DND-41 (cell line): ENCODE data around the gene GLCE.

ENCODE experiments used
- ATAC-seq: fragments of 200-7000 bp; cut with Tn5 transposase; 3 replicates; pipeline ENCODE4 v1.9.1; 2021; ENCODE audit warnings: low read depth; ENCODE audit not compliant: insufficient read depth
- DNase-seq: peaks from one replicate; pipeline ENCODE4 v3.0.0-alpha.2; 2020
- H2AFZ ChIP-seq: 2 replicates; pipeline ENCODE4 v1.6.0; 2012; ENCODE audit warnings: low read depth, low read length
- H3K27ac ChIP-seq: 2 replicates; pipeline ENCODE4 v1.5.1; 2012; ENCODE audit warnings: low read length, inconsistent platforms
- H3K27me3 ChIP-seq: fragments of 200-600 bp; sonication (generic); 2 replicates; pipeline ENCODE4 v1.6.0; 2012; ENCODE audit warnings: low read length, mild to moderate bottlenecking, inconsistent platforms; ENCODE audit not compliant: insufficient read depth, poor library complexity
- H3K36me3 ChIP-seq: 2 replicates; pipeline ENCODE4 v1.5.1; 2012; ENCODE audit warnings: low read length, inconsistent platforms; ENCODE audit not compliant: insufficient read depth
- H3K4me1 ChIP-seq: 2 replicates; pipeline ENCODE4 v1.5.1; 2012; ENCODE audit warnings: mild to moderate bottlenecking, low read length; ENCODE audit not compliant: insufficient read depth
- H3K4me2 ChIP-seq: 2 replicates; pipeline ENCODE4 v1.6.0; 2012; ENCODE audit warnings: mild to moderate bottlenecking, moderate library complexity, low read length, inconsistent platforms; ENCODE audit not compliant: insufficient read depth
- H3K4me3 ChIP-seq, 2 experiments: fragments of 200-600 bp in 1 of 2; shearing (Covaris generic) in 1 of 2; 2 replicates each; pipeline ENCODE4 v1.5.1; 2012 to 2016; ENCODE audit warnings: inconsistent platforms in 2 of 2, low read length in 2 of 2, mild to moderate bottlenecking in 2 of 2, low read depth in 1 of 2, moderate library complexity in 1 of 2
- H3K79me2 ChIP-seq: 2 replicates; pipeline ENCODE4 v1.6.0; 2012; ENCODE audit warnings: low read length, inconsistent platforms; ENCODE audit not compliant: insufficient read depth
- H3K9ac ChIP-seq: 2 replicates; pipeline ENCODE4 v1.6.0; 2012; ENCODE audit warnings: low read depth, mild to moderate bottlenecking, inconsistent platforms, low read length, moderate library complexity
- H3K9me3 ChIP-seq: 2 replicates; pipeline ENCODE4 v1.5.1; 2012; ENCODE audit warnings: low read length, moderate library complexity, mild to moderate bottlenecking, inconsistent platforms; ENCODE audit not compliant: insufficient read depth, severe bottlenecking
- H4K20me1 ChIP-seq: 2 replicates; pipeline ENCODE4 v1.6.0; 2012; ENCODE audit warnings: low read length; ENCODE audit not compliant: insufficient read depth
- EZH2 ChIP-seq: IDR thresholded peaks from 3 replicates; pipeline ENCODE4 v1.6.1; 2012; ENCODE audit warnings: borderline replicate concordance, low read depth, mild to moderate bottlenecking, moderate library complexity, low read length, inconsistent platforms; ENCODE audit not compliant: severe bottlenecking
- TF ChIP-seq, protein P1 (sequence below): IDR thresholded peaks from 2 replicates; pipeline ENCODE4 v1.5.1; 2012; ENCODE audit warnings: borderline replicate concordance, low read length, moderate library complexity, mild to moderate bottlenecking; ENCODE audit not compliant: poor library complexity, severe bottlenecking; ENCODE audit errors: extremely low read depth

Gene GLCE

DNA sequence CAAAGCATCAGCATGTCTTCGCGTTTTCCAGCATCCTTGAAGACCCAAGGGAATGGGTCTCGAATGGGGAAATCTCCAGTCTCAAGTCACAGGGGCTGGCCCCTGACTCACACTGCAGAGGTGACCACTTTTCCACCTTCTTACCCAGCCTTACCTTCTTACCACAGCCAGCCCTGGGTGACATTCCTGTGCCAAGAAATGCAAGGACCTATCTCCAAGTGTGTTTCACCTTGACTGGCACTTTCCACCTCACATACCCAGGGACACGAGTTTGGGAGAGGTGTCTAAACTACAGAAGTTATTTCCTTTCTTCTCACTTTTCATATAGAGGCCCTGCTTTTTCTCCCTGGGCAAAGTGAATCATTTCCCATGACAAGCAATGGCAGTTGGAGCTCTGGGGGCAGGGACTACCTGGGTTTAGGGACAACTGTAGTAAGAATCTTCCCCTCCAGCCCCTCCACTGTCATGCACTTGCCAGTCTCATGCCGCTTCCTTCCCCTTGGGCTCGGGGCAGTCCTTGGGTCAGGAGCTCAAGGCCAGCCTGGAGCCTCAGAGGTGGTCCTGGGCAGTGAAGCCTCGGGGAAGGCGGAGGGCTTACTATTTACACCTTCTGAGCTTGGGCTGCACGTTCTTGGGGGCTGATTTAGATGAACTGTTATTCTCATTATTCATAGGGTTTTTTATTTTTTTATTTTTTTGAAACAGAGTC, 155.1 kb downstream of the GLCE start:
- DNase-seq (no peak), ATAC-seq (no peak)
- Histone ChIP-seq H2AFZ (no peak overlapping the region), H3K27ac (no peak overlapping the region), H4K20me1 (no peaks in the 10 kb centered on the region), H3K4me3 (no peak overlapping the region), H3K9me3 (no peaks in the 10 kb centered on the region), H3K27me3 (no peaks in the 10 kb centered on the region), H3K79me2 (no peaks in the 10 kb centered on the region), H3K4me1 (no peaks in the 10 kb centered on the region), H3K9ac (no peak overlapping the region), H3K4me2 (no peak overlapping the region), H3K36me3 (no peaks in the 10 kb centered on the region)
- no peak for TF ChIP-seq EZH2
- TF ChIP-seq, protein P1, sequence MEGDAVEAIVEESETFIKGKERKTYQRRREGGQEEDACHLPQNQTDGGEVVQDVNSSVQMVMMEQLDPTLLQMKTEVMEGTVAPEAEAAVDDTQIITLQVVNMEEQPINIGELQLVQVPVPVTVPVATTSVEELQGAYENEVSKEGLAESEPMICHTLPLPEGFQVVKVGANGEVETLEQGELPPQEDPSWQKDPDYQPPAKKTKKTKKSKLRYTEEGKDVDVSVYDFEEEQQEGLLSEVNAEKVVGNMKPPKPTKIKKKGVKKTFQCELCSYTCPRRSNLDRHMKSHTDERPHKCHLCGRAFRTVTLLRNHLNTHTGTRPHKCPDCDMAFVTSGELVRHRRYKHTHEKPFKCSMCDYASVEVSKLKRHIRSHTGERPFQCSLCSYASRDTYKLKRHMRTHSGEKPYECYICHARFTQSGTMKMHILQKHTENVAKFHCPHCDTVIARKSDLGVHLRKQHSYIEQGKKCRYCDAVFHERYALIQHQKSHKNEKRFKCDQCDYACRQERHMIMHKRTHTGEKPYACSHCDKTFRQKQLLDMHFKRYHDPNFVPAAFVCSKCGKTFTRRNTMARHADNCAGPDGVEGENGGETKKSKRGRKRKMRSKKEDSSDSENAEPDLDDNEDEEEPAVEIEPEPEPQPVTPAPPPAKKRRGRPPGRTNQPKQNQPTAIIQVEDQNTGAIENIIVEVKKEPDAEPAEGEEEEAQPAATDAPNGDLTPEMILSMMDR: no peak

DNA sequence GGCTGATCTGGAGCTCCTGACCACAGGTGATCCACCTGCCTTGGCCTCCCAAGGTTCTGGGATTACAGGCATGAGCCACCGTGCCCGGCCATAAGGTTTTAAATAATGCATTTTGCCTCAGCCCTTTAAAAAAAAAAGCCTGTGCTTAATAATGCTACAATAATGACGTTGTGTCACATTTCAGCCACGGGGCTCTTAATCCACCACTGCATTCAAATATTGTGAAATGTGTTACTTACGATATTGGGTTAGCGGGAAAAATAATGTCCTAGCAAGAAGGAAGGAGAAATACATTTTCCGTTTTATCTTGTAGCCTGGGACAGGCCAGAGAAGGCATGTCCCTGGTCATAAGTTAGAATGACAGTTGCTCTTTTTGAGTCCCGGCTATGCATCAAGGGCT, 155.9 kb downstream of the GLCE start:
- no peak overlapping the region for H3K4me3 ChIP-seq

DNA sequence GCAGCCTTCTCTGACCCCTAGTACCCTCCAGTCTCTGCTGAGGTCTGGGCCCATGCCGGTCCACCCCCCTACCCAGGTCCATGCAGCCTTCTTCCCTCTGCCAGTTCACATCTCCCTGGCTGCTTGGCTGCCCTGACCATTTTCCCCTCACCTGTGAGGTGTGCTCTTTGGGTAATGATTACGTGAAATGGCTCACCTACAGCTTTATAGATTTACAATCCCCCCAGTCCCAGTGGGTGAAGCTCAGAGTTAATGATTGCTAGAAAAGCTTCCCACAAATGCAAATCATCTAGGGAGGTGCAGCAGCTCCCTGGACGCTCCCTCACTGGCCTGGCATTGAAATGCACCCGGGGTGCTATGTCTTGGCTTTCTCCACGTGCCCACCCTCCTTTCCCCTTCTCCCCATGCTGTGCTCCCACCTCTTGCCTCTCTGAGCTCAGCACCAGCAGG, 157.0 kb downstream of the GLCE start:
- H3K4me3 ChIP-seq: no peak overlapping the region
- no peak overlapping the region for H2AFZ ChIP-seq
- no peaks in the 10 kb centered on the region for H4K20me1 ChIP-seq
- DNase-seq (no peak), ATAC-seq (no peak)
- H3K79me2 ChIP-seq: no peaks in the 10 kb centered on the region
- TF ChIP-seq, protein P1: no peak
- no peak overlapping the region for H3K27ac ChIP-seq
- H3K36me3 ChIP-seq: no peaks in the 10 kb centered on the region
- no peak overlapping the region for H3K9ac ChIP-seq
- no peaks in the 10 kb centered on the region for H3K4me1 ChIP-seq
- peaks cover 5% of the 10 kb centered on the region for H3K27me3 ChIP-seq
- no peak overlapping the region for H3K4me2 ChIP-seq
- H3K9me3 ChIP-seq: no peaks in the 10 kb centered on the region

More for the DNA sequence above, 155.9 kb downstream of the GLCE start:
- Histone ChIP-seq H2AFZ (no peak overlapping the region), H3K4me1 (no peaks in the 10 kb centered on the region), H3K9me3 (no peaks in the 10 kb centered on the region), H3K4me2 (no peak overlapping the region), H3K9ac (no peak overlapping the region), H4K20me1 (no peaks in the 10 kb centered on the region), H3K27me3 (peaks cover 5% of the 10 kb centered on the region), H3K36me3 (no peaks in the 10 kb centered on the region), H3K79me2 (no peaks in the 10 kb centered on the region), H3K27ac (no peak overlapping the region)
- no peak for DNase-seq
- ATAC-seq: no peak
- no peak for TF ChIP-seq EZH2
- TF ChIP-seq, protein P1: no peak

DNA sequence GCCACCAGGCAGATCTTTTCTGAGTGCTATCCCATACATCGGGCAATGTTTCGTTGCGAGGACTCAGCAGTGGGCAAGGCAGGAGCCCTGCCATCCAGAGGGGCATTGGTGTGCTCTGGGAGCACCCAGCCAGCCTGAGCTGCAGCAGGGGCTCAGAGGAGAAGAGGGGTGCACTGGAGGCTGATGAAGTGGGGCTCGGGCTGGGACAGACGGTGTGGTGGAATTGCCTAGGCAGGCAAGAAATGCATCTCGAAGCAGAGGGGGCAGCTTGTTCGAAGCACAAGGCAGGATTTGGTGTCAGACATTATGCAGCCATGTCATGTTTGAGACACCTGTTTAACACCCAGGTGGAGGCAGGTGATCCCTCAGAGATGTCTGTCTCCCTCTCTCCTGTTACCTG, 157.6 kb downstream of the GLCE start:
- DNase-seq: no peak
- Histone ChIP-seq H3K4me1 (no peaks in the 10 kb centered on the region), H3K27ac (no peak overlapping the region), H3K9ac (no peak overlapping the region), H3K79me2 (no peaks in the 10 kb centered on the region), H3K4me3 (no peak overlapping the region), H4K20me1 (no peaks in the 10 kb centered on the region), H3K27me3 (peaks cover 5% of the 10 kb centered on the region), H3K36me3 (no peaks in the 10 kb centered on the region), H3K4me2 (no peak overlapping the region), H2AFZ (no peak overlapping the region), H3K9me3 (no peaks in the 10 kb centered on the region)
- TF ChIP-seq EZH2: no peak
- TF ChIP-seq, protein P1: no peak
- no peak for ATAC-seq
